GM12874 (cell line): Measurements from ENCODE around the gene RAPGEF6.

ENCODE experiments used
- CTCF ChIP-seq: IDR thresholded peaks from 2 replicates; pipeline ENCODE4 v1.5.1; 2011; ENCODE audit warnings: low read depth, mild to moderate bottlenecking, control low read depth, low read length, moderate library complexity; ENCODE audit not compliant: insufficient read depth

Gene RAPGEF6

GRCh38 chr5:131386124-131386523 lies 248.9 kb downstream of the RAPGEF6 start:
- TF ChIP-seq CTCF, result no peak

- TF ChIP-seq CTCF, result no peak
Measured at GRCh38 chr5:131384616-131385214, 250.3 kb downstream of the RAPGEF6 start.

- no peak for TF ChIP-seq CTCF
Measured at GRCh38 chr5:131384173-131384572, 250.9 kb downstream of the RAPGEF6 start.

GRCh38 chr5:131382407-131383395 lies 252.3 kb downstream of the RAPGEF6 start:
- TF ChIP-seq CTCF, result peak; percentile 72

- no peak for TF ChIP-seq CTCF
Measured at GRCh38 chr5:131381777-131382176, 253.3 kb downstream of the RAPGEF6 start.

- no peak for TF ChIP-seq CTCF
Measured at GRCh38 chr5:131381021-131381420, 254.0 kb downstream of the RAPGEF6 start.

- TF ChIP-seq CTCF, result no peak
Measured at GRCh38 chr5:131379723-131380122, 255.3 kb downstream of the RAPGEF6 start.
